ENCODE data around the gene SYNE3.

GRCh38 chr14:95498622-95499353, 17.7 kb downstream of the SYNE3 start:
- TF ChIP-seq CTCF (IDR thresholded peaks at IDR 0.05) = no peak
- TF ChIP-seq POLR2A (IDR thresholded peaks at IDR 0.05; ENCODE audit: low read depth) = no peak
